Aorta (tissue), 5 donors: ENCODE data around the gene ATP2B2. TPM values are rescaled to one million over a fixed set of nuclear protein-coding genes. Genes with fewer than 3 reads are reported as not detected.
A peak's percentile ranks its signal among the peaks of the same experiment; 100 is the strongest.

Source experiments
- ATAC-seq: fragments of 200-7000 bp; cut with Tn5 transposase; one replicate; pipeline ENCODE4 v1.9.1; 2022; ENCODE audit warnings: moderate library complexity; ENCODE audit not compliant: low FRiP score
- DNase-seq, 2 donors: peaks; one replicate each; pipeline ENCODE4 v3.0.0-alpha.2; 2020
- H3K27ac ChIP-seq, 2 donors: one replicate each; pipeline ENCODE4 v1.5.1; 2013; ENCODE audit warnings: low read length in 2 of 2, mild to moderate bottlenecking in 2 of 2, moderate library complexity in 2 of 2, control low read depth in 1 of 2, inconsistent platforms in 1 of 2, low read depth in 1 of 2
- H3K27me3 ChIP-seq, 2 donors: one replicate each; pipeline ENCODE4 v1.6.1; 2013; ENCODE audit warnings: control low read depth in 1 of 2, low read length in 1 of 2, mild to moderate bottlenecking in 1 of 2, moderate library complexity in 1 of 2; ENCODE audit not compliant: insufficient read depth in 2 of 2, control insufficient read depth in 1 of 2
- H3K36me3 ChIP-seq, 2 donors: one replicate each; pipeline ENCODE4 v1.6.1; 2013; ENCODE audit warnings: control low read depth in 1 of 2, low read length in 1 of 2, mild to moderate bottlenecking in 1 of 2; ENCODE audit not compliant: insufficient read depth in 2 of 2, control insufficient read depth in 1 of 2
- H3K4me1 ChIP-seq, 2 donors: one replicate each; pipeline ENCODE4 v1.6.1; 2013; ENCODE audit warnings: low read length in 2 of 2, control low read depth in 1 of 2, mild to moderate bottlenecking in 1 of 2, moderate library complexity in 1 of 2; ENCODE audit not compliant: insufficient read depth in 2 of 2, control insufficient read depth in 1 of 2
- H3K4me3 ChIP-seq, 2 donors: one replicate each; pipeline ENCODE4 v1.5.1; 2013; ENCODE audit warnings: low read length in 2 of 2, control low read depth in 1 of 2, mild to moderate bottlenecking in 1 of 2
- H3K9me3 ChIP-seq: one replicate; pipeline ENCODE4 v1.6.1; 2013; ENCODE audit warnings: mild to moderate bottlenecking, low read length; ENCODE audit not compliant: control insufficient read depth
- WGBS, 2 donors: extraction: QIAGEN DNeasy Blood & Tissue Kit; methylation state at CpG; one replicate each; pipeline ENCODE4 v1.1.7; 2013; 5-methylcytosine and 5-hydroxymethylcytosine counted together
- intact Hi-C, 2 donors: fragments of 100-400 bp; cut with DNase I; formaldehyde crosslinking; loops; one replicate each; pipeline versions ENCODE4 v1.14.2 to v1.15.0; 2022
- polyA plus RNA-seq, 2 donors: library from polyadenylated mRNA; stranded (reverse); fragments of 200-250 nt; gene quantifications; one replicate each; pipeline ENCODE4 v1.2.3, GENCODE V29; 2013
- total RNA-seq, 2 donors: library from RNA; stranded (reverse); fragmentation: NEBNext Ultra II Directional; extraction: Animal tissue kit (Norgen Biotek cat#: 25700); gene quantifications; one replicate each; pipeline ENCODE4 v1.2.1, GENCODE V29; 2021
- donor health status: healthy with polysubstance abuse.
- donor health status: Bipolar disorder and iron deficiency.
- donor health status: DM: no; HTN: no; CAD: no.
- donor health status: DM: no; HTN: no; CAD: no.
- donor health status: DM: yes; HTN: yes; CAD: no.

The ATP2B2 gene
- total and polyA plus RNA-seq, 4 donors = 0.29 to 0.30 TPM; not detected in 2

DNA sequence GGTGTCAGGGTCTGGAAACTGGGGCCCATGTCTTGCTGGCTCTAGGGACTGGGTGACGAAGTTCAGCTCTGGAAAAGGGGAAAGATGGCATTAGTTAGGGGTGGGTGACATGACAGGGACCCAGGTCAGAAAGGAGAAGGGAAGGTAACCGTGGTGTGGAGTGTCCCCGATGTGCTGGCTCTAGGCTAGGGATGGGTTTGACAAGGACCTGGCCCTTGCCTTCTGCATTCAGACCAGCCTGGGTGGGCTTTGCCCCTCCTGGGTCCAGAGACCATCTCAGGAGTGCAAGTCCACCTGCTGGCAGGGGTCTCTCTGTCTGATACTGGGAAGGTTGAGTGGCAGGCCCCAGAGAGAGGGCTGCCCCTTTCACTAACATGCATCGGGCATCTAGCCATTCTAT, 28.7 kb upstream of the ATP2B2 start:
- Histone ChIP-seq H3K4me1 (no peaks in the 10 kb centered on the region), H3K27ac (no peak overlapping the region), H3K27me3 (no peaks in the 10 kb centered on the region), H3K9me3 (no peaks in the 10 kb centered on the region), H3K36me3 (no peaks in the 10 kb centered on the region), H3K4me3 (no peak overlapping the region)
- ATAC-seq = no peak
- 78% methylated on average over 4 of the region's 4 CpGs for WGBS, 2 donors
- intact Hi-C loops = no loop called here
- no peak for DNase-seq

DNA sequence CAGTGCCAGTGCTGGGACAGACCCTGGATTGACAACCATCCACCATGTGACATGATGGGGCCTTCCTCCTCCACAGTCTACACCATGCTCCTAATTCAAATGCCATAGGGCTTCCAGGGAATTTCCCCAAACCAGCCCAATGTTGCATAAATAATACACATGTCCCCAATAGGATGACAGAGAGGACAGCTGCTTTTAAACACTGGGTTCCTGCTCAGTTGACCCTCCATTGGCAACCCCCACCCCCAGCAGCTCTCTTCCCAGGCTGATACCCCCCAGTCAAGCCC, 28.3 kb upstream of the ATP2B2 start:
- H3K27me3 ChIP-seq = no peaks in the 10 kb centered on the region
- H3K9me3 ChIP-seq = no peaks in the 10 kb centered on the region
- no peaks in the 10 kb centered on the region for H3K36me3 ChIP-seq
- intact Hi-C loops = no loop called here
- ATAC-seq (no peak), DNase-seq (peak in 1 of 2 donors; percentile 30)
- H3K4me1 ChIP-seq = no peaks in the 10 kb centered on the region
- no peak overlapping the region for H3K27ac ChIP-seq
- no peak overlapping the region for H3K4me3 ChIP-seq

DNA sequence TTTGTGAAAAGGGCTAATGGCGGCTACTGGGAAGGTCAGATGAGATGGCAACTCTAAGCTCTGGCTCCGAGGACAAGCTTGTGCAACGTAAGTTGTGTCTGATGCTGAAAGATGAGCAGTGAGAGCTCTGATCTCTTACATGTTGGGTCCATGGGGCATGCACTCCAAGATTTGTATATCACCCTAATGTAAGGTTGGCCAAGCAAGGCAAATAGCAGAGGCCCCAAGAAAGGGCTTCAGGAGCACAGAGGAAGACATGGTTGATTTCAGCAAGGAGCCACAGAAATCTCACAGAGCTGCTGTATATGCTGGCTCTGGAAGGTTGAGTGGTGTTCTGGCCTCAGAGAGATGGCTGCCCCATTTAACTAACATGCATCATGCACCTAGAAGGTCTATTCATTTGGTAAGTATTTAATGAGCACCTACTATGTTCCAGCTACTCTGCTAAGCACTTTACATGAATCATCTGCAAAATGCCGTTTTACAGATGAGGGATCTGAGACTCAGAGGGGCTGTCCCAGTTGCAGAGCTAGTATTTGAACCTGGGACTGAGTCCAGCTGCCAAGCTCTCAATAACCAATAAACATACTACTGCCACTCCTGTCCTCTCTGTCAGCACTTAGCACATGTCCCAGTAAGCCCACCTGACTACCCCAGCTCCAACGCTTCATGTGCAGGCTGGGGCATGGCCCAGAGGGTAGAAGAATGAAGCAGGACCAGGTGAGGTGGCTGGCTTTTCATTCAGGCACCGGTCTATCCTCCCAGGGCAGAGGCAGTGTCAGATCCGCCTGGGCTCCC, 27.8 kb upstream of the ATP2B2 start:
- Histone ChIP-seq H3K36me3 (no peaks in the 10 kb centered on the region), H3K4me1 (no peaks in the 10 kb centered on the region), H3K27me3 (no peaks in the 10 kb centered on the region), H3K9me3 (no peaks in the 10 kb centered on the region), H3K27ac (no peak overlapping the region), H3K4me3 (no peak overlapping the region)
- intact Hi-C loops = no loop called here
- no peak for ATAC-seq
- peak in 1 of 2 donors; percentile 35 for DNase-seq
- 76 to 80% methylated on average over 7 of the region's 7 CpGs for WGBS, 2 donors

DNA sequence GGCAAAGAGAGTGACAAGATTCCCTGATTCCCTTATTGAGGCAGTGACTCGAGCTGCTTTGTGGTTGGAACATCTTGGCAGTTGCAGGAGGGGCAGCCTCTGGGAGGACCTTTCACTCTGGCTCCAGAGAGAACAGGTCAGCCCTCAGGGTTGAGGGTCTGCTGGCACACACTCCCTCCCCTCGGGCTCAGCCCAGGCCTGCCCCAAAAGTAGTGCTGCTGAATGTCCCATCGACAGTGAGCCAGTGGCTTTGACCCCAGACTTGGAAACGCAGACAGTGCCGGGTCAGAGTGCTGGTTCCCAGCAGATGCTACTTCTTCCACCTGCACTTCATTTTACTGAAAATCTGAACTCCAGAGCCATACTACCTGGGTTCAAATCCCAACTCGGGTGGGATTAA, 25.6 kb upstream of the ATP2B2 start:
- Histone ChIP-seq H3K9me3 (no peaks in the 10 kb centered on the region), H3K36me3 (no peaks in the 10 kb centered on the region), H3K4me3 (no peak overlapping the region), H3K27me3 (no peaks in the 10 kb centered on the region), H3K4me1 (no peaks in the 10 kb centered on the region), H3K27ac (no peak overlapping the region)
- intact Hi-C loops = no loop called here
- DNase-seq (peak in 1 of 2 donors; percentile 32), ATAC-seq (no peak)
- WGBS, 2 donors = 56 to 65% methylated on average over 6 of the region's 6 CpGs

DNA sequence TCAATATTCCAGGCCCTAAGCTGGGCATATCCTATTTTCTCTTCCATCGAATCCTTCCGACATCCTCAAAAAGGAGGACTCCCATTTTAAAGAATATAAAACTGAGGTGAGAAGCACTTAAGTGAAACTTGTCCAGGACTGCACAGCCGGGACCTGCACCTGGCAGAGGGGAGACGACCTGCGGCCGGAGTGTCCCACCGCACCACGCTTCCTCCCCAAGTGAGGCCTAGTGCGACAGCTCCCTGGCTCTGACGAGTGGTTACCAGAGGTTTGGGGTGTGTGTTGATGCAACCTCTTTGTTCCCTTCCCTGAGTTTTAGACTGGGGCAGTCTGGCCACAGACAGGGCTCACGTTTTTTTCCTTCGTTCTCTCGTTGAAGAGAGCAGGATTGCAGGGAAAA, 24.9 kb upstream of the ATP2B2 start:
- intact Hi-C loops = no loop called here
- H3K4me1 ChIP-seq = no peaks in the 10 kb centered on the region
- H3K36me3 ChIP-seq = no peaks in the 10 kb centered on the region
- no peak overlapping the region for H3K4me3 ChIP-seq
- DNase-seq = no peak
- no peaks in the 10 kb centered on the region for H3K27me3 ChIP-seq
- no peaks in the 10 kb centered on the region for H3K9me3 ChIP-seq
- WGBS, 2 donors = 74 to 77% methylated on average over 13 of the region's 13 CpGs
- no peak overlapping the region for H3K27ac ChIP-seq
- ATAC-seq = no peak

DNA sequence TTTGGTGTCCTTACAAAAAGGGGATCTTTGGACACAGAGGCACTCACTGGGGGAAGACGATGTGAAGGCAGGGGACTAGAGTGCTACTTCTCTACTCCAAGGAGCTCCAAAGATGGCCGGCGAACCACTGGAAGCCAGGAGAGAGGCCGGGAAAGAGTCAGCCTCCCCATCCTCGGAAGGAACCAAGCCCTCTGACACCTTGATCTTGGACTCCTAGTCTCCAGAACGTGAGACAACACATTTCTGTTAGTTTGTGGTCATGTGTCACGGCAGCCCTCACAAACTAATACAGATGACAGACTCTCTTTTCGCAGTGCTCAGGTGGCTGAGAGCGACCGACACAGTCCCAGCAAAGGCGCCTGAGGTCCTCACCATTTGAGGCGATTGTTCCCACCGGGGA, 24.4 kb upstream of the ATP2B2 start:
- H3K4me3 ChIP-seq = no peak overlapping the region
- WGBS, 2 donors = 84 to 86% methylated on average over 13 of the region's 13 CpGs
- H3K27ac ChIP-seq = no peak overlapping the region
- no peak for ATAC-seq
- no peak for DNase-seq
- no peaks in the 10 kb centered on the region for H3K4me1 ChIP-seq
- no peaks in the 10 kb centered on the region for H3K27me3 ChIP-seq
- H3K36me3 ChIP-seq = no peaks in the 10 kb centered on the region
- intact Hi-C loops = no loop called here
- H3K9me3 ChIP-seq = no peaks in the 10 kb centered on the region

DNA sequence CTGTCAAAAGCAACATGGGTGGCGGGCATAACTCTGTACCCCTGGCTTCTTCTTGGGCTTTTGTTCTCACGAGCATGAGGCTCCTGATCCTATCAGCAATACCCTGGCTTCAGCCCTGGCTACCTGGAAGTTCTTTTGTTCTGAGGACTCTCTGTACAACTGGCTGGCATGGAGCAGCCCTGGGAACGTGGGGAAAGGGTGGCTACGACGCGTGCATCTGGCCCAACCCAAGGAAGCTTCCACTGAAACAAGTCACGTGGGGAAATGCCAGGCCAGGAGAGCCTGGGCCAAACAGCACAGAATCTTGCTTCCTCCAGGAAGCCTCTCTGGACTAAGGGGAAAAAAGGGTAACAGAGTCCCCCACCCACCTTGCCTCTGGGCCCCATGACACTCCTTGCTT, 22.7 kb upstream of the ATP2B2 start:
- 67 to 68% methylated on average over 7 of the region's 7 CpGs for WGBS, 2 donors
- no peak overlapping the region for H3K27ac ChIP-seq
- intact Hi-C loops = no loop called here
- H3K4me1 ChIP-seq = no peaks in the 10 kb centered on the region
- ATAC-seq (no peak), DNase-seq (no peak)
- no peaks in the 10 kb centered on the region for H3K9me3 ChIP-seq
- H3K4me3 ChIP-seq = no peak overlapping the region
- H3K36me3 ChIP-seq = no peaks in the 10 kb centered on the region
- H3K27me3 ChIP-seq = no peaks in the 10 kb centered on the region

DNA sequence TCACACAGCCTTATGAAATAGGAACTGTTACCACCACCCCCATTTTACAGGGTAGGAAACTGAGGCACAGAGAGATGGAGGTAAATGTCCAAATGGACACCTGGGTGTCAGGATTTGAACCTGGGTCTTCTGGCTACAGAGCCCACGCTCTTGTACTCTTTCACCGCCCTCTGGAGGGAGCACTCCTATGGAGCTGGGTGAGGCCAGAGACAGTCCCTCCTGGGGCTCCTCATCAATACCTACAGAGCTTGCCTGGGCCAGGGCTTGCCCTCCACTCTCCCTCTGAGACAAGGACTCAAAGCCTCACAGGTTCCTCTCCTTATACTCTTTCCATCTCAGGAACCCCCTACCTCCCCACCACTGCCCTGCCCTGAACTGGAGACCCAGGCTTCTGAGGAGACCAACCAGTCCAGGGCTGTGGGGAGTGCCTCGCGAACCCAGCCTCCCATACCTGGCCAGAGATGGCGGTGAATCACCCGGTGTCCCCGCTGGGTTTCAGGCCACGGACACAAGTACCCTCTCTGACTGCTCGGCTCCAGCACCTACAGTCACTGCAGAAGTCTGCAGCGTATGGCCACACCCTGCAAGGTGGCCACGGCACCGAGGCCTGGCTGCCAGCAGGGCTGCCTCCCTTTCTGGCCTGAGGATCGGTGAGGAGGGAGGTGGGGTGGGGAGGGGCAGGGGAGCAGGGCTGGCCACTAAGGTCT, 22.1 kb upstream of the ATP2B2 start:
- Histone ChIP-seq H3K36me3 (no peaks in the 10 kb centered on the region), H3K4me1 (no peaks in the 10 kb centered on the region), H3K27me3 (no peaks in the 10 kb centered on the region), H3K27ac (no peak overlapping the region), H3K9me3 (no peaks in the 10 kb centered on the region), H3K4me3 (no peak overlapping the region)
- intact Hi-C loops = no loop called here
- 73 to 75% methylated on average over 13 of the region's 13 CpGs for whole genome bisulfite sequencing, 2 donors
- no peak for DNase-seq
- no peak for ATAC-seq

DNA sequence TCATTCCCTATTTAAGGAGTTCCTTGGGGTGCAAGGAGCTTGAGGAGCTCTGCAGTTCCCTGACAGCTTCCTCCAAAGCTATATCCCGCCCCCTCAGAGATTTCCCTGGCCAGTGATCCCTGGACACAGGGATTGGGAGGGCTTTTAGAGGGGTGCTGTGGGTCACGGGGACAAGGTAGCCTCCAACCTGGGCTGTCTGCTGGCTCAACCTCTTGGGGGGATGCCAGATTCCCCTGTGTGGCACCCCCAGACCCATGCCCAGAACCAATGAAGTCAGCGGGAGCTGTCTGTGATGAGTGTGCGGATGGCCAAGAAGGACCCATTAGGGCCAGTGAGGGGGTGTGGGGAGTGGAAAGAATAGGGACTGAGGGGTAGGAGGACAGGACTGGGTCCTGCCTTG, 21.0 kb upstream of the ATP2B2 start:
- H3K27me3 ChIP-seq = no peaks in the 10 kb centered on the region
- DNase-seq (no peak), ATAC-seq (no peak)
- H3K27ac ChIP-seq = no peak overlapping the region
- H3K9me3 ChIP-seq = no peaks in the 10 kb centered on the region
- intact Hi-C loops = no loop called here
- H3K4me1 ChIP-seq = no peaks in the 10 kb centered on the region
- WGBS, 2 donors = 78% methylated on average over 4 of the region's 4 CpGs
- no peaks in the 10 kb centered on the region for H3K36me3 ChIP-seq
- H3K4me3 ChIP-seq = no peak overlapping the region
